ENCODE measurements around the gene KY. TPM values are rescaled to one million over a fixed set of nuclear protein-coding genes. Genes with fewer than 3 reads are reported as not detected.
A peak's percentile ranks its signal among the peaks of the same experiment; 100 is the strongest.
"Not testable (repeated sequence)": the region's sequence is repeated elsewhere in the genome, so short reads cannot be mapped to it uniquely, and the experiment has no call there.

KY gene
- polyA plus RNA-seq, 10 donors = 23.1 to 71.1 (median 49.3) TPM

DNA sequence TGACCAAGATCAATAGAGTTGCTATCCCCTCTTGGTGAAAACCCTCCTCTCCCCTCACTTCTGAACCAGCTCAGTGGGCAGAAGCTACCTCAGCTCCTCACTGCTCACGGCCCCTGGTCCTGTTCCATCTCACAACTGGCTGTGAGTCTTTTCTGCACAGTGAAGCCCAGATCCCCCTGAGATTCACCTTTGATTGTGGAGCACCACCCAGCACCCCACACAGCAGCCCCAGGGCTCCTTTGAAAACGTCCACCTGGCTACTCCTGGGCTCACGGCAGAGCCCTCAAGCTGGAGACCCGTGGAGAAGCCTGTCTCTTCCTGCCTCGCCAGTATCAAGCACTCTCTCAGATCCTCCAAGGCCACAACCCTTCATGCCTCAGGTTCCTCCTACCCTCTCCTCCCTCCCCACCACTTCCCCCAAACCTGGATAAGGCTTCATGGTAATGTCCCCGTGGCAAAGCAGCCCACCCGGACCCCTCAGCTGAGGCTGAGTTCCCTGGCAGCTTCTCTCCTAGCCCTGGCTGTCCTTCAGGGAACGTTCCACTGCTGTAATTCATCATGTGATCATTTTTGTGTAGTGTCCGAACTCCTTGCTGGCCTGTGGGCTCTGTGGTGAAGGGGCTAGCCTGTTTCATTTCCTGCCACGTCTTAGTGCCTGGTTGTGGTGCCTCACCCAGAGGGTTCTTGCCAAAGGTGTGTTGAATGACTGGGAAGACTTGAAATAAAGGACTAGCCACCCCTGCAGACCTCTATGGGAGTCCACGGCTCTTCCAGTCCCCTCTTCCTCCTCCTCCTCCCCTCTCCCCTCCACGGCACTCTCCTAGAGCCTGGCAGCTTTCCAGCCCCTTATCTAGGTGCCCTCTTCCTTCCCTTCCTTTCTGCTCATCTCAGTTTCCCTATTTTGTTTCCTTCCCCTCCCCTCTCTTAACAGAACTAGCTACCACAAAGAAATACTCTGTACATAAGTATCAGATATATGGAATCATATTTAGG lies 44.5 kb downstream of the KY start:
- peak in 1 of 3 donors; percentile 17 for DNase-seq

DNA sequence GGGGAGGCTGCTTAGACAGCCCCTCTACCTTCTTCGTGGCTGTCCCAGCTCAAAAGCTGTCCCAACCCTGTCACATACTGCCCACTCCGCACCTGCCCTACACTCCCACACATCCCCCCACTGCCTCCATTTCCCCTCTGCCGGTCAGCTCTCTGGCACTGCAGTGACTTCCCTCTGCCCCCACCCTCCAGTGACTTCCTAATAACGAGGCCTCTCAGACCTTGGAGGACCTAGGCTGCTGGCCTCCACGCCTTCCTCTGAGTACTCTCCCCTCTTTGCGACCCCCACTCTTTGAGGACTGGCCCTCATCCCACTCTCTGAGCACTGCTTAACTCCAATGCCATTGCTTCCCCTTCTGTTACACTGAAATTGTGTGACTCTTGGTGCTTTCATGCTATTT lies 45.3 kb downstream of the KY start:
- no peak for DNase-seq

- DNase-seq = no peak
These were observed 46.9 kb downstream of the KY start for GRCh38 chr3:134603956-134604355.

DNA sequence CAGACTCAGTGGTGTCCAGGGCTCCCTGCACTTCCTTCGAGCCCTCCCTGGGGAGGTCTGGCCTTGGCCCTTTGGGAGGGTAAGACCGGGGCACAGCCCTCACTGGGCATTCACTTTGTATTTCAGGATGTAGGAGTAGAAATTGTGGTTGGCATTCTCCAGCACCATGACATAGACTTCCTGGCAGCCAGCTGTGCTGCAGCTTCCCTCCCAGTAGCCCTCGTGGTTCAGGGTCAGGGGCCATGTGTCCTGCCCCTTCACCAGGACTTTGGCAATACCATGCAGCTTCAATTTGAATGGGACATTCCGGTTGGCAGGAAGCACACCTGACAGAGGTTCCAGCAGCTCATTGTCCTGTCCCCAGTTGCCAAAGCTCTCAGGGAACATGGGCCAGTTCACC lies 47.3 kb downstream of the KY start:
- DNase-seq = no peak

DNA sequence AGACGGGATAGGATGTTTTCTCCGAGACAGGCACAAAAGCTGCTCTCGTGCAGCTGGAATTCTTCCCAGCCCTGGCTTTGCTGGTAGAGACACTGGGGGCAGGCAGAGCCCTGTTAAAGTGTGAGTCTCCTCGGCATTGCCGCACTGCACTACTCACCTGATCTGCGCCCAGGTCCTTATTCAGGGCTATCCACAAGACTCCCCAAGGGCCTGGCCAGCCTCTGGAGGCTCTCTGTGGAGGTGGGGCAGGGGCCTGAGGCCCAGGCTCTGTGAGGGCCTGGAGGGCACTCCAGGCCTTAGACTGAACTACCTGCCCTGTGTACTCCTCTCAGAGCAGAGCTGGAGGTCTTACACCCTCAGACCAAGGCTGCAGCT lies 48.4 kb downstream of the KY start:
- DNase-seq = no peak

DNA sequence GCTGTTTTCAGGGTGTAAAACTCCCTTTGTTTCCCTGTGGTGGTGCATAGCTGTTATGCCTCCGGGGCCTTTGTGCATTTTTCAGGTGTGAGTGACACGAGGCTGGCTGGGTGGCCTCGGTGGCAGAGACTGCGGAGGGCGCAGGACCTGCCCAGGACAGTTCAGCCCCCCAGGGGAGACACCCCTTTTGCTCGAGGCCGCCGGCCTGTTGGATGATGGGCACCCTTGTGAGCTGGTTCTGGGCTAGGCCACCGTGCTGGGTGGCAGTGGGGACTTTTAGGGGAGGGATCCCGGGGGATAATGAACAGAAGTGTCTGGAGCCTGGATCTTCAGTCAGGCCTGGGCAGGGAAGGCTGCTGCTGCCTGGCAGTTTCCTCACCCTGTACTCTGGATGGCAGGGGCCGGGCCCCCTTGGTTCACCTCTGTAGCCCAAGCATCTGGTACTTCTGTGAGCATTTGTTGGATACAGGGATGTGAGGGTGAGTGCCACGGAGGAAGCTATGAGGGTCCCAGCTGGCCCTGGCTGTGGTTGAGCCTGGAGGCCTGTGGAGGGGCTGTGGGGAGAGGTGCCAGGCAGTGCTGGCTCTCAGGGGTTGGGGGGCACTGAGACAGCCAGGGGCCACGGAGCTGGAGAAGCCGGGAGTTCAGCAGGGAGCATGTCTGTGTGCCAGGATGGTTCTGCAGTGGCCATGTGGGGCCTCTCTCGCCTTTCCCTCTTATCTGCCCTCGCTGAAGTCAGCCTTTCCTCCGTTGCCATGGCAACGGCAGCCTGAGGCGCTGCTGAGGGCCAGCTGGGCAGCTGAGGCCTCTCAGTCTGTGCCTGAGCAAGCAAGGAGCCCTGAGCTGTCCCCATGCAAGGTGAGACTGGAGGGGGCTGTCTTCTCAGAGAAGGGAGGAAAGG lies 49.0 kb downstream of the KY start:
- DNase-seq = peak in 2 of 3 donors; percentile 27 to 37

DNA sequence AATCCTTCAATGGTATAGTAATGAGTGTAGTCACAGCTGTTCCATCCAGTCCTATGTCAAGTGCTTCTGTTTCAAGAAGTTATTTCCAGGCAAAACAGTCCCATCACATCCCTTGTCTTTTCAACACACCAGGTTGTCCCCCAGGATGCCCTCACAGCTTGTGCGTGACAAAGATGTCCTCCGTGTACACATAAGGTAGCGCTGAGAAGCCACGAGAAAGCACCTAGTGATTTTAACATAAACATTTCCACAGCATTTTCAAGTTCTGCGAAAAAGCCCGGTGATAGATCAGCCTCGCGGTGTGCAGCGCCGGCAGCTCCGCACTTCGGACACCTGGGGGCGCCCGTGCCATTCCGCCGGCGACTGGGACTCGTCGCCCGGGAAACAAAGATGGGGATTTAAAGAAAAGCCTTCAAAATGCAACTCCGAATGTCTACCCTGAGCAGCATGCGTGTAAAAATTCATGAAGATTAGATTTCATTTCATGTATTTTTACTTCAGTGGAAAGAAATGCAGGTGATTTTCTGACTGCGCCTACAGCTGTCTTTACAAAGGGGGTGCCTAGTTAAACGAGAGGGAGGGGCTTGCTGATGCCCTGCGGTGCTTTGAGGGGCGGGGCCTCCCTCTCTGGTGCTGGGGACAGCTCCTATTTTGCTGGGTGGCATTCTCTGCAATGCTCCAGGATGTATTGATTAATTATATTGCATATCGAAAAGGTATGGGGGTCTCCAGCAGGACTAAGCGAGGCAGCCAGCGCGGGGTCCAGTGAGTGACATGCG lies 49.9 kb downstream of the KY start:
- DNase-seq = peak; percentile 60 to 87 (median 75)

GRCh38 chr3:134600206-134600605 lies 50.6 kb downstream of the KY start:
- no peak for DNase-seq

DNA sequence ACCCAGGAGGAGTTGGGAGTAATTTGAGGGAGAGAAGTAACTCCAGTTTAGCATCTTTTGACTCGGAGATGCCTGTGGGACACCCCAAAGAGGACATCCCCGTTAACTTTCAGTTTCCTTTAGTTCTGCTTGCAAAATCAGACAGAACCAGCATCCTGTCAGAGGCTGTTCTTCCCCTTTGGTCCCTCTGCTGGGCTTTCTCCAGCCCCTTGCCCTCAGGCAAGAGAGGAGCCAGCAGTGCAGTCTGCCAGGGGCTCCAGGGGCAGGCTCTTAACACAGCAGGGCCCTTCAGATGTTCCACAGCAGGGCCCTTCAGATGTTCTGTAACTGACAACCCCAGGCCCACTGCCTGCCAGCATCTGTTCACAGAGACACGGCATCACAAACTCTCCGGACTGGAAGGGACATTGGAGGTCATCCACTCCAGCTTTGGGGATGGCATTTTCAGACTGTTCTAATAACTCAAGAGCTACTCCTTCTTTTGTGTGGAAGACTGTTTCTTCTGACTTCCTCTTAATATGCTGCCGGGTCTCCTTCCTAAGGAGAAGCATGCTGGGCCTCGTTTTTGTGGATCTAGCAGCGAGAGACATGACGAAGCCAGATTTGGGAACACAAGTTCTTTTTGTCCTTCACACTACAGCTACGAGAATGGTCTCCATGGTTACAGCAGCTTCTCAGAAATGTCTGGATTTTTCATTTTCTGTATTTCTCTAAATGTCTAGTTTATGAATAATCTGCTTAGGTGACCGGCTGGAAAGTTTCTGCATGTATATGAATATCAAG lies 51.9 kb downstream of the KY start:
- DNase-seq = no peak

DNA sequence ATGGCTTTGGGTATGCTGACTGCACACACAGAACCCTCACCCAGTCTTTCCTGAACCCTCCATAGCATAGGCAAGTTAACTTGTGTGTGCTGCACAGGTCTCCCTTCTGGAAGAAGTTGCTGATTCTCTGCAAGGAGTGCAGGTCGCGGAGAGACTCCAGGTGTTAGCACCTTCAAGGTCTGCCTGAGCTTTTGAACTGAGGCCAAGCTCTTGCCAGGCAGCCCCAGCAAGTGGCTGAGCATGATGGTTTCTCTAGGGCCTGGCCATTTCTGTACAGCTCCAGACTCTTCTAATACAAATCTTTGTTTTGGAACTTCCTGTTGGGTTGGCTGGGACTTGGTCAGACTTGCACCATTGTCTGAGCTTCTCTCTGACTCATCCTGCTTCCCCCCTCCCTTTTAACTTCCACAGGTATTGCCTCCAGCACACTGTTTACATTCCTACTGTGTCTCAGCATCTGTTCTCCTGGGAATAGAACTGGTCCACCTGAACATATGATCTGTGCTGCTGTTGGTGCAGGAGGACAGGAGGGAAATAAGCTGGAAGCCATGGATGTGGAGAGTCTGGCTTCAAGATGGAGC lies 53.3 kb downstream of the KY start:
- no peak for DNase-seq

DNA sequence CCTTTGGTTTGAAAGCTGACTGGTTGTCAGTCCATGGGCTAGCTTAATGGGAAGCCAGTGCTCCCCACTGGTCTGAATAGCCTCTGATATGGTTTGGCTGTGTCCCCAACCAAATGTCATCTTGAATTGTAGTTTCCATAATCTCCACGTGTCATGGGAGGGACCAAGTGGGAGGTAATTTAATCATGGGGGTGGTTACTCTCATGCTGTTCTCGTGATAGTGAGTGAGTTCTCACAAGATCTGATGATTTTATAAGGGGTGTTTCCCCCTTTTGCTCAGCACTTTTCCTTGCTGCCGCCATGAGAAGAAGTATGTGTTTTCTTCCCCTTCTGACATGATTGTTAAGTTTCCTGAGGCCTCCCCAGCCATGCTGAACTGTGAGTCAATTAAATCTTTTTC lies 55.8 kb downstream of the KY start:
- not testable (repeated sequence) for DNase-seq

GRCh38 chr3:134594331-134594741 lies 56.5 kb downstream of the KY start:
- peak in 1 of 3 donors; percentile 32 for DNase-seq

DNA sequence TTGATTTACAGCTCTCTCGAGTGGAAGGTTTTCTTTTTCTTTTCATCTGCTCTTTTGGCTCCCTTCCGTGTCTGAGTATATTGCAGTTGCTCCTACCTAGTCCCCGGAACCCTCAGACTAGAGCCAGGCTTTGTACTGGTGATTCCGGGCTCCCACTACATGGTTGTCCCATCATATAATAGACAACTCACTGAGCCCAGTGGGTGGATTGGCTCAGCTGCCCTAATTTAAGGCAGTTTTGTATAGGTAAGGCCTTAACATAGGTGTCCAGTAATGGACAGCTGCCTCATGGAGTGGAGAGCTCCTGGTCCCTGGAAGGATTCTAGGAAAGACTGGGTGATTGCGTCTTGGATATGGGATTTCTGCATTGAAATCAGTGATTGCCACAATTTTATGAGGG lies 58.0 kb downstream of the KY start:
- DNase-seq = no peak

DNA sequence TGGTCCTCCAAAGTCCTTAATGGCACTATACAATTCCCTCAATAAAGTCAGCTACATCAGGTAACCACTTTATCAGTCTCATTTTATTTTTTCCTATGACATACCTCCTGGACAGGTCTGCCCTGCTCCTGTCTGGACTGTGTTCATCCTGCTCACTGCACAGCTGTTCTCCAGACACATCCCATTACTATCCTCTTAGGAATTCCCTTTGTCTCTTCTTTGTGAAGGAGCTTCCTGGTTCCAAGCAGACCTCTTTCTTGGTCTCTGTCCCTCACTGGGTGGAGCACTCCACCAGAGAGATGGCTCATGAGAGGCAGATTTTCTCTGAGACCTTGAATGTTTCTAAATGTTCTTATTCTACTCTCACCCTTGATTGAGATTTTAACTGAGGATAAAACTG lies 60.1 kb downstream of the KY start:
- DNase-seq = no peak

GRCh38 chr3:134579141-134579665 lies 71.6 kb downstream of the KY start:
- no peak for DNase-seq

DNA sequence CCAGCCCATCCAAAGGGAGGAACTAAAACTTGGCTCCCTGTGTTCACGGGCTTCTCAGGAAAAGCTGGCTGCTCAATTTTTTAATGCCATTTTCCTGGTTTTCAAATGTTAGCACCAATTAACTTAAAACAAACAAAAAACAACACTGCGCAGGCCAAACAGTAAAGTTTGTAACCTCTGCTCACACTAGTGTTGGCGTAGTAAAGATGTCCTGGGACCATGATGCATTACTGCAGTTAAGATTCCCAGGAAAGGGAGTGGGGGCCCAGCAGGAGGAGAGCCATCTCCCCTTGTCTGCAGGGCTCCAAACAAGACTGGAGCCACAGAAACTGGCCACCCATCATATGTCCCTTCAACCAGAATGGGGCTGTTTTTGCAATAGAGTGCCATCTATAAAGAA lies 74.0 kb downstream of the KY start:
- no peak for DNase-seq

GRCh38 chr3:134576426-134576825 lies 74.4 kb downstream of the KY start:
- no peak for DNase-seq

DNA sequence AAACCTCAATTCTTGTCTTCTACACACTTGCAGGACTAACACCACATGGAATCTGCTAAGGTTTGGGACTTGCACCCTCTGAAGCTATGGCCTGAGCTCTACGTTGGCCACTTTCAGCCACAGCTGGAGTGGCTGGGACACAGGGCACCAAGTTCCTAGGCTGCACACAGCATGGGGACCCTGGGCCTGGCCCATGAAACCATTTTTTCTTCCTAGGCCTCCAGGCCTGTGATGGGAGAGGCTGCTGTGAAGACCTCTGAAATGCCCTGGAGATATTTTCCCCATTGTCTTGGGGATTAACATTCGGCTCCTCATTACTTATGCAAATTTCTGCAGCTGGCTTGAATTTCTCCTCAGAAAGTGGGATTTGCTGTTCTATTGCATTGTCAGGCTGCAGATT lies 80.9 kb downstream of the KY start:
- not testable (repeated sequence) for DNase-seq

DNA sequence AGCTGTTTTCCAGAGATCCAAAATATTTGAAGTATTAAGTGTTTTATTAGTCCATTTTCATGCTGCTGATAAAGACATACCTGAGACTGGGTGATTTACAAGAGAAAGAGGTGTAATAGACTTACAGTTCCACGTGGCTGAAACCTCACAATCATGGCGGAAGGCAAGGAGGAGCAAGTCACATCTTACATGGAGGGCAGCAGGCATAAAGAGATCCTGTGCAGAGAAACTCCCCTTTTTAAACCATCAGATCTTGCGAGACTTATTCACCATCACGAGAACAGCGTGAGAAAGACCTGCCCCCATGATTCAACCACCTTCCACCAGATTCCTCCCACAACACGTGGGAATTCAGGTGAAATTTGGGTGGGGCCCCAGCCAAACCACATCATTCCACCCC lies 82.0 kb downstream of the KY start:
- DNase-seq = no peak

DNA sequence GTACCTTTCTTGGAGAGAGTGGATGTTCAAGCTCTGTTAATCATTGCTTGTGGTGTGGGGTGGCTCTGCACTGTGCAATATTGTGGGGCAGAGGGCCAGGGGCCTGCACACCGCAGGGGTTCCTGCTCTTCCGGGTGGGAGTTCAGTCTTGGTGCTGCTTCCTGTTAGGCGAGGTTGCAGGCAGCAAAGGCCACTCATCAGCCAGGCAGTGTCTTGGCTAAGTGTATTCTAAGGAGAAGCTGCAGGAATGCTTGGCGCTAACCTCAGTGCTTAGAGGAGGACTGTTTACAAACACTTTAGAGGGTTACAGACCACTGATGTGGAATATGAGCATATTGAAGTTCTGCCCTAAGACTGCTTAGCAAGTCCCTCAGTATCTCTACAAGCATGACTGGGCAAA lies 83.2 kb downstream of the KY start:
- peak in 1 of 3 donors; percentile 5 for DNase-seq
